K562 (cell line): ENCODE data around the gene YIPF2. TPM values are rescaled to one million over a fixed set of nuclear protein-coding genes. Genes with fewer than 3 reads are reported as not detected.
"Not testable (repeated sequence)": the region's sequence is repeated elsewhere in the genome, so short reads cannot be mapped to it uniquely, and the experiment has no call there.

Source experiments
- ATAC-seq: fragments of 200-7000 bp; cut with Tn5 transposase; 3 replicates; pipeline ENCODE4 v1.9.1; 2020; ENCODE audit warnings: moderate library complexity
- BruUV-seq: library from RNA; stranded (reverse); fragments of 400-500 nt; replicated peaks from 2 replicates; lab custom pipeline; 2021; lab: Mats Ljungman, UMichigan
- CTCF ChIA-PET: fragments of 300-600 bp; formaldehyde crosslinking; extraction: SDS; loops from one replicate; lab custom pipeline; 2021; ENCODE audit warnings: low intra/inter-chr PET ratio; lab: Yijun Ruan, JAX
- POLR2A ChIA-PET: fragments of 300-600, 350-650 bp; sonication (Branson Sonifier 250); formaldehyde crosslinking; extraction: SDS; loops from one replicate; lab custom pipeline; 2021; ENCODE audit warnings: antibody characterized with exemption, inconsistent platforms; lab: Yijun Ruan, JAX
- DNase-seq, 4 experiments: peaks; one replicate each; pipeline versions ENCODE4 v3.0.0 to v3.0.0-alpha.2; 2011 to 2018; ENCODE audit warnings: low spot score in 3 of 4, mixed read lengths in 3 of 4; ENCODE audit errors: extremely low read depth in 1 of 4
- FAIRE-seq: peaks from 2 replicates; lab custom pipeline; 2011; peaks lifted over from hg19 to GRCh38; lab: Jason Lieb, UNC
- H2AFZ ChIP-seq: 2 replicates; pipeline ENCODE4 v1.6.0; 2011; ENCODE audit warnings: low read depth, low read length, control low read depth, inconsistent platforms
- H3K27ac ChIP-seq: fragments of 200-600 bp; 3 replicates; pipeline ENCODE4 v1.8.0; 2011; ENCODE audit warnings: low read depth, mild to moderate bottlenecking, control low read depth, inconsistent platforms, low read length, moderate library complexity, mixed read lengths; ENCODE audit errors: extremely low read depth
- H3K27me3 ChIP-seq, 2 experiments: fragments of 300-600 bp in 1 of 2; 2 replicates in 1 of 2; 3 replicates in 1 of 2; pipeline versions ENCODE4 v1.6.0 to v1.8.0; 2011; ENCODE audit warnings: inconsistent platforms in 2 of 2, low read length in 2 of 2, mild to moderate bottlenecking in 1 of 2, mixed read lengths in 1 of 2, moderate library complexity in 1 of 2; ENCODE audit not compliant: control insufficient read depth in 2 of 2, insufficient read depth in 2 of 2
- H3K36me3 ChIP-seq: fragments of 300-600 bp; 3 replicates; pipeline ENCODE4 v1.8.0; 2011; ENCODE audit warnings: mild to moderate bottlenecking, low read length, inconsistent platforms; ENCODE audit not compliant: control insufficient read depth, insufficient read depth
- H3K4me1 ChIP-seq, 2 experiments: fragments of 200-600 bp in 1 of 2; replicated peaks in 1 of 2; 2 replicates in 1 of 2; 3 replicates in 1 of 2; pipeline versions ENCODE4 v1.5.1 to v1.8.0; 2011; ENCODE audit warnings: inconsistent platforms in 2 of 2, low read length in 2 of 2, mild to moderate bottlenecking in 1 of 2, mixed read lengths in 1 of 2, moderate library complexity in 1 of 2; ENCODE audit not compliant: control insufficient read depth in 2 of 2, insufficient read depth in 2 of 2
- H3K4me2 ChIP-seq: 2 replicates; pipeline ENCODE4 v1.6.1; 2011; ENCODE audit warnings: low read length, control low read depth, inconsistent platforms, mixed read lengths; ENCODE audit not compliant: insufficient read depth
- H3K4me3 ChIP-seq: fragments of 200-600 bp; sonication (generic), shearing (Covaris generic); 2 replicates; pipeline ENCODE4 v1.5.1; 2016; ENCODE audit warnings: control low read depth, inconsistent platforms
- H3K79me2 ChIP-seq: fragments of 200-600 bp; 3 replicates; pipeline ENCODE4 v1.8.0; 2011; ENCODE audit warnings: low read length, inconsistent platforms; ENCODE audit not compliant: control insufficient read depth, insufficient read depth
- H3K9ac ChIP-seq, 2 experiments: 2 replicates each; pipeline versions ENCODE4 v1.6.0 to v1.6.1; 2011; ENCODE audit warnings: low read depth in 2 of 2, low read length in 2 of 2, control low read depth in 1 of 2, inconsistent platforms in 1 of 2, mild to moderate bottlenecking in 1 of 2, mixed read lengths in 1 of 2; ENCODE audit not compliant: insufficient read depth in 1 of 2
- H3K9me1 ChIP-seq: one replicate; pipeline ENCODE4 v1.6.0; 2011; ENCODE audit warnings: inconsistent platforms, mild to moderate bottlenecking, low read length, moderate library complexity; ENCODE audit not compliant: control insufficient read depth, insufficient read depth
- H3K9me3 ChIP-seq: replicated peaks from 2 replicates; pipeline ENCODE4 v1.5.1; 2011; ENCODE audit warnings: low read depth, low read length, inconsistent platforms; ENCODE audit not compliant: control insufficient read depth, insufficient read depth
- H4K20me1 ChIP-seq: replicated peaks from 2 replicates; pipeline ENCODE4 v1.6.1; 2011; ENCODE audit warnings: low read length, inconsistent platforms, mixed read lengths; ENCODE audit not compliant: control insufficient read depth, insufficient read depth
- MECOM ChIP-seq: fragments of 250-450 bp; sonication (Bioruptor Pico); IDR thresholded peaks from 2 replicates; pipeline ENCODE4 v1.8.0; 2022; ENCODE audit warnings: inconsistent platforms
- NFIC ChIP-seq: fragments of 450-650 bp; IDR thresholded peaks from 2 replicates; pipeline ENCODE4 v1.6.1; 2017; ENCODE audit warnings: mild to moderate bottlenecking, inconsistent platforms
- WGBS: fragments of 100-300 bp; shearing (Covaris generic); methylation state at CpG from one replicate; pipeline ENCODE4 v1.1.6; 2016; ENCODE audit warnings: low coverage, mixed read lengths; ENCODE audit not compliant: insufficient coverage; ENCODE audit errors: missing lambda C conversion rate; 5-methylcytosine and 5-hydroxymethylcytosine counted together
- in situ Hi-C: fragments of 300-500 bp; cut with MboI; formaldehyde crosslinking; loops from 4 replicates; pipeline ENCODE4 v1.15.0; 2018; ENCODE audit warnings: inconsistent platforms, mixed read lengths
- intact Hi-C: fragments of 100-400 bp; cut with micrococcal nuclease; formaldehyde crosslinking; loops from 2 replicates; pipeline ENCODE4 v1.14.2; 2022
- polyA plus RNA-seq, 8 experiments: library from polyadenylated mRNA; depleted of rRNA in 4 of 8; stranded (reverse) in 5 of 8; unstranded in 3 of 8; fragments of >200 nt; fragmentation: Nextera tagmentation in 2 of 8; fragmentation: Illumina TruSeq in 1 of 8; extraction: Ambion mirVana in 2 of 8; extraction: Trizol in 1 of 8; gene quantifications; 2 replicates each; pipeline versions ENCODE4 v1.2.1 to v1.2.3, GENCODE V29; 2011 to 2014; ENCODE audit warnings: inconsistent platforms in 1 of 8, missing spikeins in 1 of 8
- total RNA-seq, 7 experiments: library from RNA; depleted of rRNA in 6 of 7; stranded (reverse); fragments of >200 nt in 6 of 7; fragmentation: Illumina TruSeq in 2 of 7; extraction: Trizol in 2 of 7; gene quantifications; 2 replicates each; pipeline versions ENCODE4 v1.2.1 to v1.2.3, GENCODE V29; 2011 to 2021; ENCODE audit warnings: low replicate concordance in 1 of 7

YIPF2 gene
- total and polyA plus RNA-seq, 9 of the 15 experiments (the other 6 are each of a cell fraction or from before 2014, with no cell fraction given) = 1.3 to 65.2 (median 31.6) TPM

GRCh38 chr19:10945264-10945663 lies 16.8 kb upstream of the YIPF2 start:
- intact Hi-C loops = no loop called here
- H3K36me3 ChIP-seq = no peaks in the 10 kb centered on the region
- peaks cover 4 to 10% of the 10 kb centered on the region in 2 experiments; a peak in 3 of 5 replicates for H3K4me1 ChIP-seq
- H3K9ac ChIP-seq = no peak overlapping the region
- DNase-seq = no peak
- H2AFZ ChIP-seq = no peak overlapping the region
- H3K9me1 ChIP-seq = no peaks in the 10 kb centered on the region
- H3K4me2 ChIP-seq = no peak overlapping the region
- ChIA-PET CTCF (interaction anchor here (0.6 kb wide), 1 partner anchor 9 kb away, joined by 3 read pairs; no protein-coding TSS in a partner anchor), POLR2A (interaction anchor here (0.6 to 2.0 kb wide), 3 partner anchors 8 to 12 kb away, joined by 3 to 5 read pairs (median 4); no protein-coding TSS in a partner anchor)
- no peaks in the 10 kb centered on the region for H3K9me3 ChIP-seq
- no peak overlapping the region for H3K4me3 ChIP-seq
- WGBS = 81% methylated on average over 4 of the region's 4 CpGs
- H3K79me2 ChIP-seq = no peaks in the 10 kb centered on the region
- H3K27ac ChIP-seq = no peak overlapping the region
- TF ChIP-seq NFIC (peak; percentile 41; the same call in 1 of the 2 replicates), MECOM (CRISPR knock-in tag) (no peak)
- H4K20me1 ChIP-seq = no peaks in the 10 kb centered on the region
- in situ Hi-C loops = no loop called here
- no peaks in the 10 kb centered on the region for H3K27me3 ChIP-seq
- BruUV-seq = no TSS peak
- no peak for FAIRE-seq
- no peak for ATAC-seq

DNA sequence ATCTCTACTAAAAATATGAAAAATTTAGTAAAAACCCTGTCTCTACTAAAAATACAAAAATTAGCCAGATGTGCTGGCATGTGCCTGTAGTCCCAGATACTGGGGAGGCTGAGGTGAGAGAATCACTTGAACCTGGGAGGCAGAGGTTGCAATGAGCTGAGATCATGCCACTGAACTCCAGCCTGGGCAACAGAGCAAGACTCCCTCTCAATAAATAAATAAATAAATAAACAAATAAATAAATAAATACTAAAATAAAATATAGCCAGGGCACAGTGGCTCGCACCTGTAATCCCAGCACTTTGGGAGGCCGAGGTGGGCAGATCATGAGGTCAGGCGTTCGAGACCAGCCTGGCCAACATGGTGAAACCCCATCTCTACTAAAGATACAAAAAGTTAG lies 15.0 kb upstream of the YIPF2 start:
- H2AFZ ChIP-seq, H3K9ac ChIP-seq, H3K27ac ChIP-seq, CTCF ChIA-PET, H3K4me2 ChIP-seq, ATAC-seq, H3K4me3 ChIP-seq, H3K9me3 ChIP-seq, H3K27me3 ChIP-seq, BruUV-seq, H3K9me1 ChIP-seq, H3K4me1 ChIP-seq, H3K36me3 ChIP-seq, DNase-seq, H4K20me1 ChIP-seq, in situ Hi-C loops, FAIRE-seq, H3K79me2 ChIP-seq: not testable (repeated sequence)
- WGBS = 66% methylated on average over 4 of the region's 4 CpGs
- intact Hi-C loops = loop anchor here (2.0 to 5.0 kb wide), 2 partner anchors 94 to 259 kb away; no protein-coding TSS in a partner anchor
- POLR2A ChIA-PET = interaction anchor here (0.8 to 2.0 kb wide), 2 partner anchors 11 to 27 kb away, joined by 4 read pairs; no protein-coding TSS in a partner anchor
